ENCODE results near the gene LETM1. TPM values are rescaled to one million over a fixed set of nuclear protein-coding genes. Genes with fewer than 3 reads are reported as not detected.

Gene LETM1
- total and polyA plus RNA-seq, 2 donors (not counting 3 experiments of a cell fraction or from before 2014, with no cell fraction given): 25.6 to 62.5 TPM

GRCh38 chr4:1825326-1825725 is 30.6 kb downstream of the LETM1 start:
- TF ChIP-seq EZH2 (IDR thresholded peaks at IDR 0.05; ENCODE audit: borderline replicate concordance, low read depth, low read length, severe bottlenecking) (no peak), POLR2AphosphoS5 (IDR thresholded peaks at IDR 0.05; ENCODE audit: insufficient read depth, low read depth, low read length) (no peak), MYC (IDR thresholded peaks at IDR 0.05; ENCODE audit: low read depth, low read length) (no peak)
- no peaks in the 10 kb centered on the region for H4K20me1 ChIP-seq (replicated peaks; ENCODE audit: control insufficient read depth, extremely low read depth, insufficient read depth, low read length)
- CTCF ChIA-PET: no interaction called here
- H3K9me1 ChIP-seq (replicated peaks; ENCODE audit: control insufficient read depth, extremely low read depth, insufficient read depth, low read length): no peaks in the 10 kb centered on the region
- no peak overlapping the region for H3K9ac ChIP-seq (replicated peaks; ENCODE audit: extremely low read depth, insufficient read depth, low read length)
- H3K4me2 ChIP-seq (ENCODE audit: insufficient read depth, low read length): no peak overlapping the region
- no peaks in the 10 kb centered on the region for H3K9me3 ChIP-seq (replicated peaks; ENCODE audit: control insufficient read depth, insufficient read depth, low read length)
- intact Hi-C loops (cut with micrococcal nuclease): no loop called here
- no peak for FAIRE-seq
- no peaks in the 10 kb centered on the region for H3K79me2 ChIP-seq (ENCODE audit: control insufficient read depth, insufficient read depth, low read length)
- dilution Hi-C loops (cut with MboI; ENCODE audit: extremely low pct_ligation_motif_present, low sequenced_read_pairs): no loop called here
- no TSS peak for BruUV-seq (replicated peaks)
- peaks cover 8 to 36% of the 10 kb centered on the region in 2 experiments for H3K36me3 ChIP-seq (ENCODE audit: control insufficient read depth in 2 of 2, extremely low read depth in 1 of 2, insufficient read depth in 2 of 2, low read length in 2 of 2)
- no peak overlapping the region for H3K4me3 ChIP-seq (replicated peaks in 1 of 3; ENCODE audit: insufficient read depth in 1 of 3, low read depth in 1 of 3, low read length in 3 of 3)
- no peak for DNase-seq (ENCODE audit: low read depth, low spot score)
- H3K4me1 ChIP-seq (ENCODE audit: control insufficient read depth, extremely low read depth, insufficient read depth, low read length): no peaks in the 10 kb centered on the region
- H3K27me3 ChIP-seq (ENCODE audit: control insufficient read depth in 2 of 2, insufficient read depth in 2 of 2, low read length in 2 of 2): no peaks in the 10 kb centered on the region
- no peak overlapping the region for H2AFZ ChIP-seq (ENCODE audit: low read depth, low read length)
- POLR2A ChIA-PET: interaction anchor here (0.6 kb wide), 1 partner anchor 23 kb away, joined by 6 read pairs; no protein-coding TSS in a partner anchor
- H3K27ac ChIP-seq (ENCODE audit: insufficient read depth, low read depth, low read length): no peak overlapping the region

DNA sequence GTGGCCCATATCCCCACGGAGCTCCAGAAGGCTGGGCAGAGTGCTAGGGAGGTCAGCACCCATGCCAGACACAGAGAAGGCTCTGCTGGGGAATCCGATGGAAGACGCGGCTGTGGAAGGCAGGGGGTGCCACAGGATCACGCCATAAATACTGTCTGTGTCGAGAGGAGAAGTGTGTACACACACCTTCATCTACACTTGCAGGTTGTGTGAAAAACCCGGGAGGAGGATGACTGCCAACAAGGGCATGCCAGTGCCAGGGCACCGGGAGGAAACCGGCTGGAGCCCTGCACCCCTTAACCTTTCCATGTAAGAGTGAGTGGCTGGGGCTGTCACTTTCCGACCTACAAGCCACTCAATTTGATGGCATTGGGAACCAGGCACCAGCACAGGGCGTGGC is 31.2 kb downstream of the LETM1 start:
- no peaks in the 10 kb centered on the region for H3K9me1 ChIP-seq (replicated peaks; ENCODE audit: control insufficient read depth, extremely low read depth, insufficient read depth, low read length)
- dilution Hi-C loops (cut with MboI; ENCODE audit: extremely low pct_ligation_motif_present, low sequenced_read_pairs) (no loop called here), intact Hi-C loops (cut with micrococcal nuclease) (no loop called here)
- no peaks in the 10 kb centered on the region for H3K4me1 ChIP-seq (ENCODE audit: control insufficient read depth, extremely low read depth, insufficient read depth, low read length)
- no peak for TF ChIP-seq GATA2 (IDR thresholded peaks at IDR 0.05; ENCODE audit: insufficient read depth, insufficient read length, low read depth, low read length)
- TF ChIP-seq POLR2AphosphoS5 (IDR thresholded peaks at IDR 0.05; ENCODE audit: insufficient read depth, low read depth, low read length): no peak
- no peak for TF ChIP-seq FOS (IDR thresholded peaks at IDR 0.05; ENCODE audit: borderline replicate concordance, insufficient read depth, low read length)
- TF ChIP-seq, protein P1, sequence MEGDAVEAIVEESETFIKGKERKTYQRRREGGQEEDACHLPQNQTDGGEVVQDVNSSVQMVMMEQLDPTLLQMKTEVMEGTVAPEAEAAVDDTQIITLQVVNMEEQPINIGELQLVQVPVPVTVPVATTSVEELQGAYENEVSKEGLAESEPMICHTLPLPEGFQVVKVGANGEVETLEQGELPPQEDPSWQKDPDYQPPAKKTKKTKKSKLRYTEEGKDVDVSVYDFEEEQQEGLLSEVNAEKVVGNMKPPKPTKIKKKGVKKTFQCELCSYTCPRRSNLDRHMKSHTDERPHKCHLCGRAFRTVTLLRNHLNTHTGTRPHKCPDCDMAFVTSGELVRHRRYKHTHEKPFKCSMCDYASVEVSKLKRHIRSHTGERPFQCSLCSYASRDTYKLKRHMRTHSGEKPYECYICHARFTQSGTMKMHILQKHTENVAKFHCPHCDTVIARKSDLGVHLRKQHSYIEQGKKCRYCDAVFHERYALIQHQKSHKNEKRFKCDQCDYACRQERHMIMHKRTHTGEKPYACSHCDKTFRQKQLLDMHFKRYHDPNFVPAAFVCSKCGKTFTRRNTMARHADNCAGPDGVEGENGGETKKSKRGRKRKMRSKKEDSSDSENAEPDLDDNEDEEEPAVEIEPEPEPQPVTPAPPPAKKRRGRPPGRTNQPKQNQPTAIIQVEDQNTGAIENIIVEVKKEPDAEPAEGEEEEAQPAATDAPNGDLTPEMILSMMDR (IDR thresholded peaks at IDR 0.05; ENCODE audit: extremely low read depth in 1 of 2, insufficient read depth in 1 of 2, low read depth in 1 of 2, low read length in 2 of 2): no peak
- TF ChIP-seq POLR2A (IDR thresholded peaks at IDR 0.05; ENCODE audit: low read depth, low read length): no peak
- no peak for TF ChIP-seq MYC (IDR thresholded peaks at IDR 0.05; ENCODE audit: low read depth, low read length)
- TF ChIP-seq EZH2 (IDR thresholded peaks at IDR 0.05; ENCODE audit: borderline replicate concordance, low read depth, low read length, severe bottlenecking): no peak
- TF ChIP-seq, protein P2, sequence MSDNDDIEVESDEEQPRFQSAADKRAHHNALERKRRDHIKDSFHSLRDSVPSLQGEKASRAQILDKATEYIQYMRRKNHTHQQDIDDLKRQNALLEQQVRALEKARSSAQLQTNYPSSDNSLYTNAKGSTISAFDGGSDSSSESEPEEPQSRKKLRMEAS (IDR thresholded peaks at IDR 0.05; ENCODE audit: insufficient read depth, insufficient read length): no peak
- TF ChIP-seq JUN (IDR thresholded peaks at IDR 0.05; ENCODE audit: borderline replicate concordance, insufficient read depth, insufficient read length, low read depth): no peak
- CTCF ChIA-PET: no interaction called here
- H4K20me1 ChIP-seq (replicated peaks; ENCODE audit: control insufficient read depth, extremely low read depth, insufficient read depth, low read length): no peaks in the 10 kb centered on the region
- no TSS peak for BruUV-seq (replicated peaks)
- no peaks in the 10 kb centered on the region for H3K9me3 ChIP-seq (replicated peaks; ENCODE audit: control insufficient read depth, insufficient read depth, low read length)
- H3K4me2 ChIP-seq (ENCODE audit: insufficient read depth, low read length): no peak overlapping the region
- POLR2A ChIA-PET: no interaction called here
- no peak overlapping the region for H3K9ac ChIP-seq (replicated peaks; ENCODE audit: extremely low read depth, insufficient read depth, low read length)
- no peaks in the 10 kb centered on the region for H3K79me2 ChIP-seq (ENCODE audit: control insufficient read depth, insufficient read depth, low read length)
- no peak overlapping the region for H3K4me3 ChIP-seq (replicated peaks in 1 of 3; ENCODE audit: insufficient read depth in 1 of 3, low read depth in 1 of 3, low read length in 3 of 3)
- no peaks in the 10 kb centered on the region for H3K27me3 ChIP-seq (ENCODE audit: control insufficient read depth in 2 of 2, insufficient read depth in 2 of 2, low read length in 2 of 2)
- no peak overlapping the region for H3K27ac ChIP-seq (ENCODE audit: insufficient read depth, low read depth, low read length)
- DNase-seq (ENCODE audit: low read depth, low spot score) (no peak), FAIRE-seq (no peak)
- no peak overlapping the region for H2AFZ ChIP-seq (ENCODE audit: low read depth, low read length)
- peaks cover 6 to 37% of the 10 kb centered on the region in 2 experiments for H3K36me3 ChIP-seq (ENCODE audit: control insufficient read depth in 2 of 2, extremely low read depth in 1 of 2, insufficient read depth in 2 of 2, low read length in 2 of 2)

All from endothelial cell of umbilical vein (primary cell).